ENCODE measurements around the gene ZNF500.
A peak's percentile ranks its signal among the peaks of the same experiment; 100 is the strongest.

Gene ZNF500

GRCh38 chr16:4772351-4772750, 5.4 kb upstream of the ZNF500 start:
- DNase-seq (ENCODE audit: low spot score) = no peak

- no peak for DNase-seq (ENCODE audit: low spot score)
Observed at GRCh38 chr16:4771646-4772045, 4.7 kb upstream of the ZNF500 start.

- no peak for DNase-seq (ENCODE audit: low spot score)
Observed at GRCh38 chr16:4769306-4769638, 2.3 kb upstream of the ZNF500 start.

- DNase-seq (ENCODE audit: low spot score) = peak; percentile 94
Observed at GRCh38 chr16:4768549-4769305, 1.8 kb upstream of the ZNF500 start.

- no peak for DNase-seq (ENCODE audit: low spot score)
Observed at GRCh38 chr16:4767872-4768548, 1.0 kb upstream of the ZNF500 start.

GRCh38 chr16:4765511-4766474, 1.2 kb downstream of the ZNF500 start:
- DNase-seq (ENCODE audit: low spot score) = no peak

GRCh38 chr16:4763791-4764190, 3.2 kb downstream of the ZNF500 start:
- no peak for DNase-seq (ENCODE audit: low spot score)

GRCh38 chr16:4762205-4762604, 4.8 kb downstream of the ZNF500 start:
- no peak for DNase-seq (ENCODE audit: low spot score)

GRCh38 chr16:4760221-4760910, 6.6 kb downstream of the ZNF500 start:
- DNase-seq (ENCODE audit: low spot score) = no peak

GRCh38 chr16:4755687-4756086, 11.3 kb downstream of the ZNF500 start:
- DNase-seq (ENCODE audit: low spot score) = no peak

GRCh38 chr16:4754865-4755264, 12.1 kb downstream of the ZNF500 start:
- no peak for DNase-seq (ENCODE audit: low spot score)

- no peak for DNase-seq (ENCODE audit: low spot score)
Observed at GRCh38 chr16:4753227-4753626, 13.7 kb downstream of the ZNF500 start.

- DNase-seq (ENCODE audit: low spot score) = no peak
Observed at GRCh38 chr16:4752351-4753100, 14.4 kb downstream of the ZNF500 start.

GRCh38 chr16:4750896-4751295, 16.1 kb downstream of the ZNF500 start:
- no peak for DNase-seq (ENCODE audit: low spot score)

- DNase-seq (ENCODE audit: low spot score) = no peak
Observed at GRCh38 chr16:4749700-4750257, 17.2 kb downstream of the ZNF500 start.

GRCh38 chr16:4748682-4749411, 18.1 kb downstream of the ZNF500 start:
- no peak for DNase-seq (ENCODE audit: low spot score)

GRCh38 chr16:4747906-4748681, 18.9 kb downstream of the ZNF500 start:
- DNase-seq (ENCODE audit: low spot score) = no peak

- DNase-seq (ENCODE audit: low spot score) = no peak
Observed at GRCh38 chr16:4746991-4747574, 19.9 kb downstream of the ZNF500 start.

- DNase-seq (ENCODE audit: low spot score) = no peak
Observed at GRCh38 chr16:4746215-4746614, 20.7 kb downstream of the ZNF500 start.
